Measurements from ENCODE around the gene IRF8. TPM values are rescaled to one million over a fixed set of nuclear protein-coding genes. Genes with fewer than 3 reads are reported as not detected.

Gene IRF8
- total RNA-seq, 4 donors from 2014 or later = 1.4 to 13.0 (median 8.8) TPM; not detected in 1

DNA sequence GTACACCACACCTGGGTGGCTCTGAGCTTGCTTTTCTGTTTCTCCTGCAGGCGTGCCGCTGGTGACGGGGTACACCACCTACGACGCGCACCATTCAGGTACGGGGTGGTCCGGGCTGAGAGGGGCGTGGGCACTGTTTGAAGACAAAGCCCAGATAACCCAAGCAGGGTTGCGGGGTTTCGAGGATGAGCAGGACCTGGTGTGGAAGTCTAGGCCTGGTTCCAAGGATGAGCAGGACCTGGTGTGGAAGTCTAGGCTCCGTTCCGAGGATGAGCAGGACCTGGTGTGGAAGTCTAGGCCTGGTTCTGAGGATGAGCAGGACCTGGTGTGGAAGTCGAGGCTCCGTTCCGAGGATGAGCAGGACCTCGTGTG is 15.4 kb downstream of the IRF8 start:
- peaks cover 0 to 31% (median 0%) of the 10 kb centered on the region in 4 donors for H3K27me3 ChIP-seq
- peaks cover 4 to 13% (median 4%) of the 10 kb centered on the region in 3 donors for H3K4me1 ChIP-seq
- no peak overlapping the region for H3K27ac ChIP-seq
- intact Hi-C loops (cut with DNase I) = no loop called here
- no peak overlapping the region for H3K4me3 ChIP-seq
- TF ChIP-seq, protein P1, sequence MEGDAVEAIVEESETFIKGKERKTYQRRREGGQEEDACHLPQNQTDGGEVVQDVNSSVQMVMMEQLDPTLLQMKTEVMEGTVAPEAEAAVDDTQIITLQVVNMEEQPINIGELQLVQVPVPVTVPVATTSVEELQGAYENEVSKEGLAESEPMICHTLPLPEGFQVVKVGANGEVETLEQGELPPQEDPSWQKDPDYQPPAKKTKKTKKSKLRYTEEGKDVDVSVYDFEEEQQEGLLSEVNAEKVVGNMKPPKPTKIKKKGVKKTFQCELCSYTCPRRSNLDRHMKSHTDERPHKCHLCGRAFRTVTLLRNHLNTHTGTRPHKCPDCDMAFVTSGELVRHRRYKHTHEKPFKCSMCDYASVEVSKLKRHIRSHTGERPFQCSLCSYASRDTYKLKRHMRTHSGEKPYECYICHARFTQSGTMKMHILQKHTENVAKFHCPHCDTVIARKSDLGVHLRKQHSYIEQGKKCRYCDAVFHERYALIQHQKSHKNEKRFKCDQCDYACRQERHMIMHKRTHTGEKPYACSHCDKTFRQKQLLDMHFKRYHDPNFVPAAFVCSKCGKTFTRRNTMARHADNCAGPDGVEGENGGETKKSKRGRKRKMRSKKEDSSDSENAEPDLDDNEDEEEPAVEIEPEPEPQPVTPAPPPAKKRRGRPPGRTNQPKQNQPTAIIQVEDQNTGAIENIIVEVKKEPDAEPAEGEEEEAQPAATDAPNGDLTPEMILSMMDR (IDR thresholded peaks at IDR 0.05) = no peak
- no peak for TF ChIP-seq POLR2A (IDR thresholded peaks at IDR 0.05)
- no peaks in the 10 kb centered on the region for H3K9me3 ChIP-seq
- H3K36me3 ChIP-seq = no peaks in the 10 kb centered on the region
- DNase-seq = no peak
- WGBS, 2 donors = 93 to 94% methylated on average over 8 to 9 of the region's 17 CpGs

DNA sequence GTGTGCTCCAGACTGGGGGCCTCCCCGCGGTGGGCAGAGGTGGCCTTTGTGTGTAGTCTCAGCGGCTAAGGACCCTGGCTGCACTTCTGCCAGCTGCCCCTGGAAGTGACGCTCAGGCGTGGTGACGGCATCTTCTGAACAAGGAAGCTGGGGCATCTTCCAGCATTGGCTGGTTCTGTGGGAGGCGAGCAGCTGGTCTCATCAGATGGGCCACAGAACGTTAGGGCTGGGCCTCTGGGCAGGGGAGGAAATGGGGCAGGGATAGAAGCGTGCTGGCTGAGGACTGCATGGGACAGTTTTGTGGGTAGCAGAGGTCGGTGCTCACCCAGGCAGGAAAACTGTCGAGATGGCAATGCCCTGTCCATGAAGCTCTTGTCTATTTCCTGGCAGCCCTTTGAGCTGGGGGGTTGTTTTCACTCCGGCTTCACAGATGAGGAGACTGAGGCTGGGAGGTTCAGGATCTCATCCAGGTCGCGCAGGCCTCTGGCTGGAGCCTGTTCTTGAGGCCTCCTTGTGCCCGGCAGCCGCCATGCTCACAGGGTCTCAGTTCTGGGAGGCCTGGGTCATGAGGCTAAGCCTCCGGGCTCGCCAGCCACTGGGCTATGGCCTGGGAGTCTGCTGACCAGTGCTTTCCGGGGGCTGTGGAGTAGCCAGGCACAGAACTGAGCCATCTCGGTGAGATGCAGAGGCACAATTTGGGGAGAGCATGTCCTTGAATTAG is 16.3 kb downstream of the IRF8 start:
- peaks cover 4 to 13% (median 4%) of the 10 kb centered on the region in 3 donors for H3K4me1 ChIP-seq
- no peak for DNase-seq
- peaks cover 0 to 31% (median 0%) of the 10 kb centered on the region in 4 donors for H3K27me3 ChIP-seq
- intact Hi-C loops (cut with DNase I) = no loop called here
- H3K36me3 ChIP-seq = no peaks in the 10 kb centered on the region
- no peak overlapping the region for H3K4me3 ChIP-seq
- no peak overlapping the region for H3K27ac ChIP-seq
- WGBS, 2 donors = 60 to 85% methylated on average over 2 to 7 of the region's 20 CpGs
- no peaks in the 10 kb centered on the region for H3K9me3 ChIP-seq
- TF ChIP-seq, protein P1 (IDR thresholded peaks at IDR 0.05) = no peak
- TF ChIP-seq POLR2A (IDR thresholded peaks at IDR 0.05) = no peak

DNA sequence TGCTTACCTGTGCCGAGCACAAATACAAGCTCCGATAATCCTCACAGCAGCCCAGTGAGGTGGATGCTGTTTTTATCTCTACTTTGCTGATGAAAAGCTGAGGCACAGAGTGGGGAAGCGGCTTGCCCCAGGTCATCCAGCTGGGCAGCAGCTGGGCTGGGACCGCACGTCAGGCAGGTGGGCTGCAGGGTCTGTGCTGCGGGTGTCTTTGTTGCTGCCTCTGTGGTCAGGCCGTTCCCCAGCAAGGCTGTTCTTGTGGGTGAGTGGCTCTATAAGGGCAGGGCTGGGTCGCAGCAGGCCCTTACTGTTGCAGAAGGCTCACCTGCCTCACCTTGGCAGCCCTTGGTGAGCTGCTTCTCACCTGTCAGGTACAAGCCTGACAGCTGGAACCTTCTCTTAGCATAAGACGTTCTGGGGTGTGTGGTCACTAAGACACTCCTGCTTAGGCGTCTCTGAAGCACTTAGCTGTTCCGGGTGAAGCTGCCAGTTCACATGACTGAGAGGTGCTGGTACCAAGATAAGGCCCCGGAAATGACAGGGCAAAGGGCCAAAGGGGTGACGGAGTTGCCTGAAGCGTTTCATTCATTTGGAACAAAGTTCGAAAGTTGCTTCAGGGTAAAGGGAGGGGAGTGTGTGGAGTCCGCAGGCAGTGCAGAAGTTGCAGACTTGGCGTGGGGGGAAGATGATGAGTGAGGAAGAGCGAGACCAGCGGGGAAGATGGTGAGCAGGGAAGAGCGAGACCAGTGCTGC is 17.4 kb downstream of the IRF8 start:
- 53 to 60% methylated on average over 15 to 18 of the region's 20 CpGs for WGBS, 2 donors
- no peak for DNase-seq
- no peak overlapping the region for H3K4me3 ChIP-seq
- H3K36me3 ChIP-seq = no peaks in the 10 kb centered on the region
- peaks cover 4 to 13% (median 4%) of the 10 kb centered on the region in 3 donors for H3K4me1 ChIP-seq
- H3K27me3 ChIP-seq = peaks cover 0 to 30% (median 0%) of the 10 kb centered on the region in 4 donors
- no peaks in the 10 kb centered on the region for H3K9me3 ChIP-seq
- TF ChIP-seq POLR2A (IDR thresholded peaks at IDR 0.05) = no peak
- TF ChIP-seq, protein P1 (IDR thresholded peaks at IDR 0.05) = no peak
- H3K27ac ChIP-seq = no peak overlapping the region
- intact Hi-C loops (cut with DNase I) = no loop called here

DNA sequence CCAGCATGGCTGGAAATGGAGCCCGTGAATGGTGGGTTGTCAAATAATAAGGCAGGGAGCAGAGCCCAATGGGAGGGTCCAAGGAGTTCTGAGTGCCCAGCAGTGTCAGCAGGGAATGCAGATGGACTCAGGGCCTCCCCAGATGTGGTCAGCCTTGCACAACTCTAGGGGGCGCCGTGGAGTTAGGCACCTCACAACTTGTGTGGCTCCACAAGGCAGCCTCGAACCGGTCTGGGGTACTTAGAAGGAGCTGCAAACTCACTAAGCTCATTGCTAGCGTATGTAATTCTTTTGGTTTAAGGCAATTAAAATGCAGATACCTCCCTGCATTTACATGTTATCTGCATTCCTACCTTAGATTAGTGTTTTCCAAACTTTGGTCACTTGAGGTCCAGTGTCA is 18.1 kb downstream of the IRF8 start:
- no peak for TF ChIP-seq POLR2A (IDR thresholded peaks at IDR 0.05)
- TF ChIP-seq, protein P1 (IDR thresholded peaks at IDR 0.05) = no peak
- WGBS, 2 donors = 87 to 100% methylated on average over 3 to 5 of the region's 6 CpGs
- Histone ChIP-seq H3K27ac (no peak overlapping the region), H3K27me3 (peaks cover 0 to 33% (median 0%) of the 10 kb centered on the region in 4 donors), H3K4me1 (peaks cover 4 to 13% (median 4%) of the 10 kb centered on the region in 3 donors), H3K36me3 (no peaks in the 10 kb centered on the region), H3K4me3 (no peak overlapping the region), H3K9me3 (no peaks in the 10 kb centered on the region)
- no peak for DNase-seq
- intact Hi-C loops (cut with DNase I) = no loop called here

DNA sequence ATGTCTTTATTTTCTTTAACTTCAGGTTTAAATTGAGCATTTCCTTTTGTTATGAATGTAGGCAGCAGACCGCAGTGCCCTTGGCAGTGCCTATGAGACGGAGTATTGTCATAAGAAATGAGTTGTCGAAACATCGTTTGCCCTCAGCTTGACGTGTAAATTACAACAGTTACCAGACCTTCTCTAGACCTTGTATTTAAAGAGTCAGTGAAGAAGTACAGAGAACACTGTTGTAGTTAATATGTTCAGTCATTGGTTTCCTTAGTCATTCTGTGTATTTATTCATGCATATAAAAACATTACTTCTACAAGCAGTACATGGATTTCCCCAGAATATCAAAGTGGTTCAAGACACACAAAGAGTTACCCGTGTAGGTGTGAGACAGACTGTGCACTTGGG is 19.0 kb downstream of the IRF8 start:
- DNase-seq = no peak
- no peaks in the 10 kb centered on the region for H3K9me3 ChIP-seq
- intact Hi-C loops (cut with DNase I) = no loop called here
- H3K4me1 ChIP-seq = peaks cover under 1 to 9% (median 4%) of the 10 kb centered on the region in 3 donors
- no peak overlapping the region for H3K27ac ChIP-seq
- TF ChIP-seq, protein P1 (IDR thresholded peaks at IDR 0.05) = no peak
- no peak for TF ChIP-seq POLR2A (IDR thresholded peaks at IDR 0.05)
- no peaks in the 10 kb centered on the region for H3K36me3 ChIP-seq
- WGBS, 2 donors = 62 to 66% methylated on average over 6 of the region's 6 CpGs
- no peak overlapping the region for H3K4me3 ChIP-seq
- peaks cover 0 to 35% (median 0%) of the 10 kb centered on the region in 4 donors for H3K27me3 ChIP-seq
